Tibial artery (tissue), 4 donors: ENCODE results near the gene RAD51B.

Source experiments
- DNase-seq, 2 donors: peaks; one replicate each; pipeline ENCODE4 v3.0.0-alpha.2; 2019
- H3K27ac ChIP-seq, 2 donors: fragments of 200-600 bp; sonication (generic) in 1 of 2; 1 replicate in 1 of 2; 2 replicates in 1 of 2; pipeline ENCODE4 v1.5.1; 2018 to 2019; ENCODE audit warnings: mild to moderate bottlenecking in 1 of 2
- H3K27me3 ChIP-seq, 2 donors: fragments of 200-600 bp; sonication (generic) in 1 of 2; one replicate each; pipeline versions ENCODE4 v1.5.1 to v1.6.0; 2016 to 2019
- H3K36me3 ChIP-seq, 3 donors: fragments of 200-600 bp; sonication (generic) in 2 of 3; one replicate each; pipeline ENCODE4 v1.5.1; 2016 to 2019; ENCODE audit warnings: mild to moderate bottlenecking in 2 of 3
- H3K4me1 ChIP-seq, 4 donors: fragments of 200-600 bp; sonication (generic) in 2 of 4; 1 replicate in 3 of 4; 2 replicates in 1 of 4; pipeline ENCODE4 v1.5.1; 2016 to 2019
- H3K4me3 ChIP-seq, 2 donors: fragments of 200-600 bp; sonication (generic) in 1 of 2; 1 replicate in 1 of 2; 2 replicates in 1 of 2; pipeline ENCODE4 v1.5.1; 2018 to 2019; ENCODE audit warnings: mild to moderate bottlenecking in 2 of 2
- H3K9me3 ChIP-seq, 3 donors: fragments of 200-600 bp; sonication (generic) in 1 of 3; one replicate each; pipeline ENCODE4 v1.5.1; 2016 to 2019
- intact Hi-C: fragments of 100-400 bp; cut with DNase I; formaldehyde crosslinking; loops from one replicate; pipeline ENCODE4 v1.15.0; 2023; ENCODE audit warnings: low total_unique reads
- TF ChIP-seq, protein P1 (sequence below), 2 experiments: fragments of 200-600 bp in 1 of 2; fragments of 450-650 bp in 1 of 2; IDR thresholded peaks; one replicate each; pipeline ENCODE4 v1.5.1; 2017 to 2019; ENCODE audit warnings: antibody characterized with exemption in 2 of 2, mild to moderate bottlenecking in 1 of 2, moderate library complexity in 1 of 2

RAD51B gene

DNA sequence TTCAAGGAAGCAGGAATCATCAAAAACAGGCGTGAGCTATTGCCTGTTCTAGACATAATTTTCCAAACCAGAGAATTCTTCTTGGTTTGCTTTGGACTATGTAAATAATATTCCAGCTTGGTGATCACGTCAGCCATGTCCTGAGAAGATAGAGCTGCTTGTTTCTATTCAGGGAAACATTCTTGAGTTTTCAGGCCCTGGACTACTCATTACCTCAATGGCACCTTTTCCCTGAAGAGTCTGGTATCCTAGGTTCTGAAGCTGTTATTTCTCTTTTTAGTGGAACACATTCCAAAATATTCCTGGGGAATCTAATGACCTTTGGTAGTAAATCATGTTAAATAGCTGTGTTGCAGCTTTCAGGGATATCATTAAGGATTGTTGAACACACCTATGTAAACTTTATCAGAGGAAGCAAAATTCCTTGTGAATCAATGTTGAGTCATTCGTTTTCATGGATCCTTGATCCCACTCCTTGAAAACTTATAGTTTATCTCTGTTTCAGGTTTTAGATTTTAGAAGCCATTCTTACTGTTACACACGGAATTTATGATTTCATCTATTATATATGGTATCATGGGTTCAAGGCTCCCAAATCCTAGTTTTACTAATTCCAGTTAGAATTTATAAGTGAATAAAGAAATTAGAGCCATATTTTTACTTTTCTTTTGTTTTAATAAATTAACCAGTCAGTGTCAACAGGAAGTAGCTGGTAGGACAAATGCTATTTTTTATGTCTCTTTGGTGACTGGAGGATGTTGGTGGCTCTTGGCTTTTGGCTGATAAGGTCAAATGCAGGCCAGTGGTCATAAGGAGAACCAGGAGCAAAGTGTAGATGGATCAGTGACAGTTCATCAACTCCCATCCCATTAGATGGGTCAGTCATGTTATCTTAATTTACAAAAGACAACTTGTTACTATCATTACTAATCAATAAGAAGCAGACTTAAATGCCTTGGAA lies 593.2 kb downstream of the RAD51B start:
- no peaks in the 10 kb centered on the region for H3K9me3 ChIP-seq
- H3K27me3 ChIP-seq: no peaks in the 10 kb centered on the region
- no peak for DNase-seq
- peaks cover 0 to 8% (median 2%) of the 10 kb centered on the region in 4 donors for H3K4me1 ChIP-seq
- no peak overlapping the region for H3K4me3 ChIP-seq
- no peaks in the 10 kb centered on the region for H3K36me3 ChIP-seq
- intact Hi-C loops: loop anchor here (10.0 kb wide), 1 partner anchor 92 kb away; no protein-coding TSS in a partner anchor
- H3K27ac ChIP-seq: no peak overlapping the region
- TF ChIP-seq, protein P1, sequence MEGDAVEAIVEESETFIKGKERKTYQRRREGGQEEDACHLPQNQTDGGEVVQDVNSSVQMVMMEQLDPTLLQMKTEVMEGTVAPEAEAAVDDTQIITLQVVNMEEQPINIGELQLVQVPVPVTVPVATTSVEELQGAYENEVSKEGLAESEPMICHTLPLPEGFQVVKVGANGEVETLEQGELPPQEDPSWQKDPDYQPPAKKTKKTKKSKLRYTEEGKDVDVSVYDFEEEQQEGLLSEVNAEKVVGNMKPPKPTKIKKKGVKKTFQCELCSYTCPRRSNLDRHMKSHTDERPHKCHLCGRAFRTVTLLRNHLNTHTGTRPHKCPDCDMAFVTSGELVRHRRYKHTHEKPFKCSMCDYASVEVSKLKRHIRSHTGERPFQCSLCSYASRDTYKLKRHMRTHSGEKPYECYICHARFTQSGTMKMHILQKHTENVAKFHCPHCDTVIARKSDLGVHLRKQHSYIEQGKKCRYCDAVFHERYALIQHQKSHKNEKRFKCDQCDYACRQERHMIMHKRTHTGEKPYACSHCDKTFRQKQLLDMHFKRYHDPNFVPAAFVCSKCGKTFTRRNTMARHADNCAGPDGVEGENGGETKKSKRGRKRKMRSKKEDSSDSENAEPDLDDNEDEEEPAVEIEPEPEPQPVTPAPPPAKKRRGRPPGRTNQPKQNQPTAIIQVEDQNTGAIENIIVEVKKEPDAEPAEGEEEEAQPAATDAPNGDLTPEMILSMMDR (IDR thresholded peaks at IDR 0.05): no peak

DNA sequence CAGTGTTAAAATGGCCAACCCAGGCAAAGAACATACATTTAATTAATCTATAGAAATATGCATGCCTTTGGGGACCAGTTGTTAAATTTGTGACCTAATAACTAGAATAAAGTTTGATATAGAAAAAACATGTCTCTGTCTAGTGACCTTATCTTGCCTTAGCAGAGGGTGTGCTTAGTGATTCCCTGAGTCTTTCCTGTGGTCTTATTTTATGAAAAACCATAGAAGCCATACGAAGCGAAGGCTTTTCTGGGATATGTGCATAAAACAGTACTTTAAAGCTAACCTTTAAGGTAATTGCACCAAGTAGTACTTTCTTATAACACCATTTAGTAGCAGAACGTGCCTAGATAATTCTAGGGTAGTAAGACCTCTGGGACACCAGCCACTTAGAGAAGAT lies 593.9 kb downstream of the RAD51B start:
- TF ChIP-seq, protein P1 (IDR thresholded peaks at IDR 0.05): no peak
- Histone ChIP-seq H3K9me3 (no peaks in the 10 kb centered on the region), H3K4me3 (no peak overlapping the region), H3K27ac (no peak overlapping the region), H3K4me1 (peaks cover 0 to 8% (median 2%) of the 10 kb centered on the region in 4 donors), H3K27me3 (no peaks in the 10 kb centered on the region), H3K36me3 (no peaks in the 10 kb centered on the region)
- intact Hi-C loops: loop anchor here (10.0 kb wide), 1 partner anchor 91 kb away; no protein-coding TSS in a partner anchor
- DNase-seq: no peak

DNA sequence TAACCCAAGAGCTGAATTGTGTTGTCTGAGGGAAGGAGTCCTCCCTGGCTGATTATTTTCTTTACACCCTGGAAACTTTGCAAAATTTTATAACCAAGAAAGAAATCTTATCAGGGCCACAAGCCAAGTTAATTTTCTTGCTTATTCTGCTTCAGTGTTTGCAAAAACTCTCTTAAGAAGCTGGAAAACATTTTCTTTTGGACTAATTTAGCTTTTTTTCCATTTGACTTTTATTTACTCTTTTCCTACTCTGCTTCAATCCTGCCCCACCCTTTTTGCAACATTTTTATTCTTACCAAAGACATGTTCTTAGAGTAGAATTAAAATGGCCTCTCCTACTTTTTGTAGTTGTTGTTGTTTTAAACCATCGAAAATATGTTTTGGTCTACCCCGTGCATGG lies 594.5 kb downstream of the RAD51B start:
- Histone ChIP-seq H3K9me3 (no peaks in the 10 kb centered on the region), H3K4me1 (peaks cover 0 to 8% (median 2%) of the 10 kb centered on the region in 4 donors), H3K27ac (no peak overlapping the region), H3K36me3 (no peaks in the 10 kb centered on the region), H3K4me3 (no peak overlapping the region), H3K27me3 (no peaks in the 10 kb centered on the region)
- TF ChIP-seq, protein P1 (IDR thresholded peaks at IDR 0.05): no peak
- DNase-seq: no peak
- intact Hi-C loops: loop anchor here (10.0 kb wide), 1 partner anchor 91 kb away; no protein-coding TSS in a partner anchor

DNA sequence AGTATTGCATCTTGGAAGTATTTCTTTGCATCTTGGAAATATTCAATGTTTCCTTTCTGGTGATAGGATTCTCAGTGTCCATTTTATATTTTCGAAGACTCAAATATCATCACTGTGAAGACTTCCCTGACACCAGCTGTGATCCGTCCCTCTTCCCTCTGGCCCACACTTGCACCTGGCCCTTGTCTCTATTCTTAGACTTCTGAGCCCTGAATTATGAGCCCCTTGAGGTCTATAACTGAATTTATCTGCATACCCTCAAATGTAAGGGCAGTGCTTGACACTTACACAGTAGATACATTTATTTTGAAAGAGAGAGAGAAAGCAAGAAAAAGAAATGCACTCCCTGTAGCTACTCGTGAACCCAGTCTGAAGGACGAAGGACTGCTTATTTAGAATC lies 596.6 kb downstream of the RAD51B start:
- intact Hi-C loops: loop anchor here (10.0 kb wide), 1 partner anchor 89 kb away; no protein-coding TSS in a partner anchor
- Histone ChIP-seq H3K27me3 (no peaks in the 10 kb centered on the region), H3K9me3 (no peaks in the 10 kb centered on the region), H3K4me3 (no peak overlapping the region), H3K4me1 (peaks cover 0 to 8% (median 2%) of the 10 kb centered on the region in 4 donors), H3K36me3 (no peaks in the 10 kb centered on the region), H3K27ac (no peak overlapping the region)
- TF ChIP-seq, protein P1 (IDR thresholded peaks at IDR 0.05): no peak
- no peak for DNase-seq

DNA sequence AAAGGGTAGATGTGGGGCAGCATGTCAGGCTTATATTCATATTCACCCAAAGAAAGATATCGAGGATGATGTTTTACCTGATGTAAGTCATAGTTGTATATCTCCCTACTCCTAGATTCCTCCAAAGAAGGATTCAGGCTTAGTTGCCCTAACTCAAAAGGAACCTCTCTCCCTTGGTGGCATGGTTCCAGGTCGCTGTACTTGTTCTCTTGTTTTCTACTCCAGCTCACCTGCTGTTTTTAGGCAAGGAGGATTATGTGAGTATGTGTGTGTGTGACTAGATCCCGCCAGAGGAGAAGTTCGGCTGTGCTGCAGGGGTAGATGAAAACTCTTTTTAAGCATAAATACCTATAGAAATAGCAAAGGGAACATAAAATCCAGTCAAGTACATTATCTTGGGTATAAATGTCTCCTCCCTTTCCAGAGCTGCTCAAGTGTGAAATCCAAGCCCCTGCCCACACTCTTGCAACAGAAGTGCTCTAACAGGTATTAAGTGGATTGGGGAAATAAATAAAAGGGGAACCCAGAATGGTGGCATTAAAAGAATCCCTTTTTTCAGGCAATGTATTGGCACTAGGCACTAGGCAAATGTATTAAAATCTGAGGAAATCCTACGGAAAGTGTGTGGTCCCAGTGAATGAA lies 597.6 kb downstream of the RAD51B start:
- Histone ChIP-seq H3K9me3 (no peaks in the 10 kb centered on the region), H3K27ac (no peak overlapping the region), H3K4me1 (peaks cover 0 to 8% (median 2%) of the 10 kb centered on the region in 4 donors), H3K4me3 (no peak overlapping the region), H3K27me3 (no peaks in the 10 kb centered on the region), H3K36me3 (no peaks in the 10 kb centered on the region)
- TF ChIP-seq, protein P1 (IDR thresholded peaks at IDR 0.05): no peak
- intact Hi-C loops: loop anchor here (10.0 kb wide), 1 partner anchor 88 kb away; no protein-coding TSS in a partner anchor
- no peak for DNase-seq
